Fibroblast of mammary gland (primary cell): ENCODE results near the gene DUSP14.

Experiments used
- DNase-seq: peaks from one replicate; pipeline ENCODE4 v3.0.0-alpha.2; 2010; ENCODE audit warnings: low read depth
- H3K4me3 ChIP-seq: 2 replicates; pipeline ENCODE4 v1.5.1; 2011; ENCODE audit warnings: low read depth, mild to moderate bottlenecking, low read length, moderate library complexity; ENCODE audit not compliant: control insufficient read depth
- CTCF ChIP-seq: conservative IDR thresholded peaks from 2 replicates; pipeline ENCODE4 v1.5.1; 2011; ENCODE audit warnings: low read depth, low read length, inconsistent platforms; ENCODE audit not compliant: control insufficient read depth, insufficient read depth

The DUSP14 gene

GRCh38 chr17:37551788-37552187, 62.1 kb downstream of the DUSP14 start:
- TF ChIP-seq CTCF = no peak
- no peak for DNase-seq
- H3K4me3 ChIP-seq = no peak overlapping the region

- no peak for DNase-seq
- no peak for TF ChIP-seq CTCF
- no peak overlapping the region for H3K4me3 ChIP-seq
Measured at GRCh38 chr17:37553401-37553966, 63.8 kb downstream of the DUSP14 start.

- no peak for DNase-seq
- no peak overlapping the region for H3K4me3 ChIP-seq
- no peak for TF ChIP-seq CTCF
Measured at GRCh38 chr17:37555386-37555785, 65.7 kb downstream of the DUSP14 start.

- H3K4me3 ChIP-seq = no peak overlapping the region
- no peak for DNase-seq
- TF ChIP-seq CTCF = no peak
Measured at GRCh38 chr17:37557482-37557881, 67.8 kb downstream of the DUSP14 start.

- TF ChIP-seq CTCF = no peak
- DNase-seq = no peak
- no peak overlapping the region for H3K4me3 ChIP-seq
Measured at GRCh38 chr17:37558299-37558698, 68.6 kb downstream of the DUSP14 start.

GRCh38 chr17:37562016-37562745, 72.5 kb downstream of the DUSP14 start:
- no peak for TF ChIP-seq CTCF
- H3K4me3 ChIP-seq = no peak overlapping the region
- DNase-seq = no peak
